GM12864 (cell line): Measurements from ENCODE around the gene SEC61A2.

Experiments
- DNase-seq: peaks from one replicate; pipeline ENCODE4 v3.0.0-alpha.2; 2011; ENCODE audit warnings: low read depth
- H3K4me3 ChIP-seq: 2 replicates; pipeline ENCODE4 v1.5.1; 2011; ENCODE audit warnings: mild to moderate bottlenecking, low read depth, low read length, control low read depth
- TF ChIP-seq, protein P1 (sequence below): IDR thresholded peaks from 2 replicates; pipeline ENCODE4 v1.5.1; 2011; ENCODE audit warnings: low read depth, mild to moderate bottlenecking, moderate library complexity, low read length, control low read depth, inconsistent platforms; ENCODE audit errors: missing control alignments

Gene SEC61A2

DNA sequence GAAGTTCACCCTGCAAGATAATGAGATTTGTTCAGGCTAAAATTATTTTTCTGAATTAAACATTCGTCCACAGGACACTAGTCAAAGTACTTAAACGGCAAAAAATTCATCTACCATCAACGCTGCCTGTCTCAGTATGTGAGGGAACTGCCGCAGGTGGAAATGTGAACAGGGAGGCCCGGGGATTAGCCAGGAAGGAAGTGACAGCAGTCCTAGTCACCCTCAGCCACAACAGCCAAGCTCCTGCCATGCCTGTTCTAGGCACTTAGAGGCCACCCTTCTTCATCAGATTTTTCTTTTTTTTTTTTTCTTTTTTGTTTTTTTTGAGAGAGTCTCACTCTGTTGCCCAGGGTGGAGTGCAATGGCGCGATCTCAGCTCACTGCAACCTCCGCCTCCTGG, 56.8 kb downstream of the SEC61A2 start:
- no peak overlapping the region for H3K4me3 ChIP-seq
- no peak for DNase-seq
- TF ChIP-seq, protein P1, sequence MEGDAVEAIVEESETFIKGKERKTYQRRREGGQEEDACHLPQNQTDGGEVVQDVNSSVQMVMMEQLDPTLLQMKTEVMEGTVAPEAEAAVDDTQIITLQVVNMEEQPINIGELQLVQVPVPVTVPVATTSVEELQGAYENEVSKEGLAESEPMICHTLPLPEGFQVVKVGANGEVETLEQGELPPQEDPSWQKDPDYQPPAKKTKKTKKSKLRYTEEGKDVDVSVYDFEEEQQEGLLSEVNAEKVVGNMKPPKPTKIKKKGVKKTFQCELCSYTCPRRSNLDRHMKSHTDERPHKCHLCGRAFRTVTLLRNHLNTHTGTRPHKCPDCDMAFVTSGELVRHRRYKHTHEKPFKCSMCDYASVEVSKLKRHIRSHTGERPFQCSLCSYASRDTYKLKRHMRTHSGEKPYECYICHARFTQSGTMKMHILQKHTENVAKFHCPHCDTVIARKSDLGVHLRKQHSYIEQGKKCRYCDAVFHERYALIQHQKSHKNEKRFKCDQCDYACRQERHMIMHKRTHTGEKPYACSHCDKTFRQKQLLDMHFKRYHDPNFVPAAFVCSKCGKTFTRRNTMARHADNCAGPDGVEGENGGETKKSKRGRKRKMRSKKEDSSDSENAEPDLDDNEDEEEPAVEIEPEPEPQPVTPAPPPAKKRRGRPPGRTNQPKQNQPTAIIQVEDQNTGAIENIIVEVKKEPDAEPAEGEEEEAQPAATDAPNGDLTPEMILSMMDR, result no peak

DNA sequence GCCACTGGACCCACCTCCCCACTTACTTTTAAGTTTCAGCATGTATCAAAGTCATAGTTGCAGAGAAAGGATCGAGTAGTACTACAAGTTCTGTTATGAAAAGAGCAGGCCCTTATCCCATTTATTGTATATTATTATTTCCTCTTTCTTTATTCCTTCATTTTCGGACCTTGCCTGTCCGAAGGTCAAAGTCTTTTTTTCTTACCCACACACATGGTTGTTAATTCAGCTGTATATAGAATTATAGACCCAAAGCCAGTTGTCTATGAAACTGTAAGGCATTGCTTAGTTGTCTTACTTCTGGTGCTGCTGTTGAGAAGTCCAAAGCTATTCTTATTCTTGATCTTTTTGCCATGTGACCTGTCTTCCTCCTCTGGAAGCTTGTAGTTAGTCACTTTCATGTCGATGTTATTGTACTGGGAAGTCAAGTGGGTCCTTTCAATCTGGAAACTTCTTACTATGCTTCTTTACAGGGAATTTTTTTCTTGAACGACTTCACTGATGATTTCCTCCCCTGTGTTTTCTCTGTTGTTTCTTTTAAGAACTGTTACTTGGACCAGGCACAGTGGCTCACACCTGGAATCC, 57.9 kb downstream of the SEC61A2 start:
- TF ChIP-seq, protein P1, result no peak
- no peak for DNase-seq
- no peak overlapping the region for H3K4me3 ChIP-seq

DNA sequence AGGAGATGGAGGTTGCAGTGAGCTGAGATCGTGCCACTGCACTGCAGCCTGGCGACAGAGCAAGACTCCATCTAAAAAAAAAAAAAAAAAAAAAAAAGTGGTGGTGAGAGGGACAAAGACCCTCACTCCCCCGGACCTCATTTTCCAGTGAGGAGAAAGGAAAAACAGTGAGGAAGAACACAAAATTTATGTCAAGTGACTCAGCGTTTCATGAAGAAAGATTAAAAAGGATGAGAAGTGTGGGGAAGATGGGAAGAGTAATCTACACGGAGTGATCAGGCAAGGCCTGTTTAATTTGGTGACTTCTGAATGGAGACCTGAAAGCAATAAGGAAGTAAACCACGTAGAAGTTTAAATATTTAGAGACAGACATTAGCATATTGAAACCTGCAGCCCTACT, 59.2 kb downstream of the SEC61A2 start:
- DNase-seq, result no peak
- TF ChIP-seq, protein P1, result no peak
- no peak overlapping the region for H3K4me3 ChIP-seq

DNA sequence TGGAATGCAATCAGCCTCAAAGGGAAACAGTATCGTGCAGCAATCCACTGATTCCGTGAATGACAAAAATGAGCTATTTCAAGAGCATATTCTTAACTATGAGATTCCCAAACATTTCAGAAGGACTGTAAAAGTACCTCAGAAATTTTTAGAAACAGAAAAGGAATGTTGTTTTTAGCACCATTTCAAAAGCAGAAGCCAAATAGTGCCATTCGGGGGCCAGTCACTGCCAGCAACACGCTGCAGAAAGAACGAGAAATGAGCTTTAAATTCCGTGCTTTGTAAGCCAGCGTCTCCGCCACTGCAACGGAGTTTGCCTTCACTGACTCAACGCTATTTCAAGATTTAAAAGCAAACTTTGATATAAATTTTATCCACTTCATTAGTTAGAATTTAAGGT, 59.9 kb downstream of the SEC61A2 start:
- H3K4me3 ChIP-seq, result no peak overlapping the region
- TF ChIP-seq, protein P1, result no peak
- no peak for DNase-seq

DNA sequence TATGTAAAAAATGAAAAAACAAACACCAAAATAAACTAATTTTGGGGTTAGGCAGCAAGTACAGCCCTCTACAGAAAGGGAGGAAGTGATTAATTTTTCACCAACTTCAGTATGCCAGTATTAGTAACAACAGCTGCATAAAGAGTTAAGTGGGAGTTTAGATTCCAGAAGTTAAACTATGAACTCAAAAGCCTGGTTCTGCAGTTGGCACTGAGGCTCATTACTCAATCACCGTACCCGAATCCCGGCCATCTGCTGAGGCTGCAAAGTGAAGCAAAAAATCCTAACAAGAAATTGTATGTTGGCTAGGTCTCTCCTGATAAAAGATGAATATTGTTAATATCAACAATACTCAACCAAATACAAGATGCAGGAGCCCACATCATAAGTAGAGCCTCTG, 62.2 kb downstream of the SEC61A2 start:
- H3K4me3 ChIP-seq, result no peak overlapping the region
- TF ChIP-seq, protein P1, result no peak
- no peak for DNase-seq

DNA sequence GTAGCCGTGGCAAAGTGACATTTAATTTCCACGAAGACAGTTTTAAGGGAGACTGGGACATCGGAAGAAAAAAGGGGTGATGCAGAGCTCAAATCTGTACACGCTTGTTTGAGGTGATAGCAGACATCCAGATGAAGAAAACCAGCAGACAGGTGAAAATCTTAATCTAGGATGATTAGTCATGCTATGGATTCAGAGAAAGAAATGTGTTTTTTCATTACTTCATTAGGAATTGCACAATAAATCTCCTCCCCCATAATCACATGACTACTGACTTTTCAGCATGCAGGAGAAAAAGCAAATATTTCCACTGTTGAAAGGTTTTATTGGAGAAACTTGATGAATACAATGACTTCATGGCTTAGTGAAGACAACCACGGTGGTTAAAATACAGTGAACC, 63.7 kb downstream of the SEC61A2 start:
- H3K4me3 ChIP-seq, result no peak overlapping the region
- TF ChIP-seq, protein P1, result no peak
- no peak for DNase-seq

DNA sequence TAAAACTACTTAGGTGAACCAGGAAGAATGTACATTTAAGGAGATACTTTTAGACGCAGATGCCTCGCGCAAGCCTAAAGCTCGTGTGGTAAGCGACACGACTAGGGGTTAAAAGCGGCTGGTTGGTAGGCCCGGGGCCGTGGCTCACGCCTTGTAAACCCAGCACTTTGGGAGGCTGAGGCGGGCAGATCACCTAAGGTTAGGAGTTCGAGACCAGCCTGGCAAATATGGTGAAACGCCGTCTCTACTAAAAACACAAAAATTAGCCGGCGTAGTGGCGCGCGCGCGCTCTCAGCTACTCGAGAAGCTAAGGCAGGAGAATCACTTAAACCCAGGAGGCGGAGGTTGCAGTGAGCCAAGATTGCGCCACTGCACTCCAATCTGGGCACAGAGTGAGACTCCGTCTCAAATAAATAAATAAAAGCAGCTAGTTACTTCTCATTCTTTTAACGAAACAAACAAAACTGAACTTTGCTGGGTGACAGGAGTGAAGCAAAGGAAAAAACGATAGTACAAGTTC, 65.3 kb downstream of the SEC61A2 start:
- TF ChIP-seq, protein P1, result no peak
- peak overlapping the region; percentile 88 for H3K4me3 ChIP-seq
- no peak for DNase-seq
